HG03354 (cell line): Measurements from ENCODE around the gene NFS1.
"Not testable (repeated sequence)": the region's sequence is repeated elsewhere in the genome, so short reads cannot be mapped to it uniquely, and the experiment has no call there.

ENCODE experiments used
- ATAC-seq: cut with Tn5 transposase; IDR thresholded peaks from one replicate; pipeline ENCODE4 v1.9.1; 2021; ENCODE audit warnings: mild to moderate bottlenecking; ENCODE audit not compliant: unreplicated experiment, poor library complexity, severe bottlenecking

The NFS1 gene

GRCh38 chr20:35730583-35731468 lies 31.7 kb upstream of the NFS1 start:
- no peak for ATAC-seq

GRCh38 chr20:35729836-35730582 lies 30.9 kb upstream of the NFS1 start:
- ATAC-seq: no peak

- ATAC-seq: no peak
These were observed 30.2 kb upstream of the NFS1 start for GRCh38 chr20:35729283-35729807.

GRCh38 chr20:35726842-35727711 lies 27.9 kb upstream of the NFS1 start:
- no peak for ATAC-seq

GRCh38 chr20:35724321-35725230 lies 25.4 kb upstream of the NFS1 start:
- ATAC-seq: no peak

- not testable (repeated sequence) for ATAC-seq
These were observed 24.6 kb upstream of the NFS1 start for GRCh38 chr20:35723652-35724320.

- not testable (repeated sequence) for ATAC-seq
These were observed 24.1 kb upstream of the NFS1 start for GRCh38 chr20:35723275-35723639.

GRCh38 chr20:35721621-35722020 lies 22.5 kb upstream of the NFS1 start:
- ATAC-seq: no peak

- ATAC-seq: no peak
These were observed 22.1 kb upstream of the NFS1 start for GRCh38 chr20:35721219-35721618.

- ATAC-seq: no peak
These were observed 21.3 kb upstream of the NFS1 start for GRCh38 chr20:35720165-35721123.

GRCh38 chr20:35719717-35720116 lies 20.6 kb upstream of the NFS1 start:
- no peak for ATAC-seq

- no peak for ATAC-seq
These were observed 20.0 kb upstream of the NFS1 start for GRCh38 chr20:35718972-35719635.

GRCh38 chr20:35718321-35718720 lies 19.2 kb upstream of the NFS1 start:
- ATAC-seq: not testable (repeated sequence)

- no peak for ATAC-seq
These were observed 17.2 kb upstream of the NFS1 start for GRCh38 chr20:35716330-35716729.

- no peak for ATAC-seq
These were observed 16.5 kb upstream of the NFS1 start for GRCh38 chr20:35715652-35716051.

GRCh38 chr20:35714127-35714526 lies 15.0 kb upstream of the NFS1 start:
- ATAC-seq: no peak

- ATAC-seq: not testable (repeated sequence)
These were observed 14.0 kb upstream of the NFS1 start for GRCh38 chr20:35713120-35713519.
